Keratinocyte (primary cell): Measurements from ENCODE around the gene RBM39. TPM values are rescaled to one million over a fixed set of nuclear protein-coding genes. Genes with fewer than 3 reads are reported as not detected.

ENCODE experiments used
- DNase-seq: peaks from one replicate; pipeline ENCODE4 v3.0.0-alpha.2; 2011; ENCODE audit warnings: low read depth, missing footprints, low spot score
- FAIRE-seq: peaks from 2 replicates; lab custom pipeline; 2011; peaks lifted over from hg19 to GRCh38; lab: Jason Lieb, UNC
- H2AFZ ChIP-seq: 2 replicates; pipeline ENCODE4 v1.6.0; 2012; ENCODE audit warnings: low read length, control low read depth, inconsistent platforms; ENCODE audit not compliant: control insufficient read depth
- H3K27ac ChIP-seq: 2 replicates; pipeline ENCODE4 v1.5.1; 2011; ENCODE audit warnings: low read length; ENCODE audit not compliant: control insufficient read depth, insufficient read depth
- H3K27me3 ChIP-seq: 3 replicates; pipeline ENCODE4 v1.6.0; 2011; ENCODE audit warnings: low read length; ENCODE audit not compliant: control insufficient read depth, insufficient read depth; ENCODE audit errors: extremely low read depth
- H3K36me3 ChIP-seq, 2 experiments: 2 replicates in 1 of 2; 3 replicates in 1 of 2; pipeline ENCODE4 v1.5.1; 2011; ENCODE audit warnings: low read length in 2 of 2, mild to moderate bottlenecking in 1 of 2; ENCODE audit not compliant: control insufficient read depth in 2 of 2, insufficient read depth in 2 of 2; ENCODE audit errors: extremely low read depth in 1 of 2
- H3K4me1 ChIP-seq: 3 replicates; pipeline ENCODE4 v1.5.1; 2011; ENCODE audit warnings: low read length; ENCODE audit not compliant: control insufficient read depth, insufficient read depth; ENCODE audit errors: extremely low read depth
- H3K4me2 ChIP-seq: 3 replicates; pipeline ENCODE4 v1.6.0; 2011; ENCODE audit warnings: low read depth, low read length; ENCODE audit not compliant: control insufficient read depth, insufficient read depth; ENCODE audit errors: extremely low read depth
- H3K4me3 ChIP-seq, 3 experiments: fragments of 200-600 bp in 1 of 3; sonication (generic) in 1 of 3; 2 replicates in 2 of 3; 3 replicates in 1 of 3; pipeline ENCODE4 v1.5.1; 2011 to 2016; ENCODE audit warnings: low read length in 3 of 3, mild to moderate bottlenecking in 3 of 3, control low read depth in 2 of 3, inconsistent platforms in 1 of 3, low read depth in 1 of 3, mixed read lengths in 1 of 3, mixed run types in 1 of 3, moderate library complexity in 1 of 3; ENCODE audit not compliant: control insufficient read depth in 2 of 3, insufficient read depth in 2 of 3; ENCODE audit errors: extremely low read depth in 1 of 3
- H3K79me2 ChIP-seq: 2 replicates; pipeline ENCODE4 v1.6.0; 2012; ENCODE audit warnings: low read length; ENCODE audit not compliant: control insufficient read depth, insufficient read depth
- H3K9ac ChIP-seq: 3 replicates; pipeline ENCODE4 v1.6.0; 2011; ENCODE audit warnings: low read length; ENCODE audit not compliant: control insufficient read depth, insufficient read depth; ENCODE audit errors: extremely low read depth
- H3K9me1 ChIP-seq: 3 replicates; pipeline ENCODE4 v1.6.0; 2011; ENCODE audit warnings: low read length; ENCODE audit not compliant: control insufficient read depth, insufficient read depth; ENCODE audit errors: extremely low read depth
- H3K9me3 ChIP-seq: 2 replicates; pipeline ENCODE4 v1.5.1; 2012; ENCODE audit warnings: low read depth, low read length; ENCODE audit not compliant: control insufficient read depth
- H4K20me1 ChIP-seq: 3 replicates; pipeline ENCODE4 v1.6.0; 2011; ENCODE audit warnings: low read length; ENCODE audit not compliant: control insufficient read depth, insufficient read depth; ENCODE audit errors: extremely low read depth
- CTCF ChIP-seq, 3 experiments: IDR thresholded peaks in 1 of 3; conservative IDR thresholded peaks in 1 of 3; optimal IDR thresholded peaks in 1 of 3; 2 replicates in 2 of 3; 3 replicates in 1 of 3; pipeline versions ENCODE3 to v1.5.1; 2011; ENCODE audit warnings: low read length in 3 of 3, mild to moderate bottlenecking in 3 of 3, moderate library complexity in 2 of 3, control low read depth in 1 of 3, inconsistent platforms in 1 of 3; ENCODE audit not compliant: insufficient read depth in 2 of 3; ENCODE audit errors: extremely low read depth in 1 of 3
- EZH2 ChIP-seq: IDR thresholded peaks from one replicate; pipeline ENCODE4 v1.6.1; 2012; ENCODE audit warnings: inconsistent platforms, mild to moderate bottlenecking, low read length, moderate library complexity
- dilution Hi-C: fragments of 300-500 bp; cut with MboI; formaldehyde crosslinking; loops from one replicate; pipeline ENCODE4 v1.7.0; 2020; ENCODE audit warnings: low sequenced_read_pairs; ENCODE audit not compliant: extremely low pct_ligation_motif_present
- polyA plus RNA-seq, 5 experiments: library from polyadenylated mRNA; depleted of rRNA in 3 of 5; stranded (reverse) in 3 of 5; stranded (forward) in 1 of 5; unstranded in 1 of 5; fragments of >200 nt; gene quantifications; 1 replicate in 1 of 5; 2 replicates in 3 of 5; 3 replicates in 1 of 5; pipeline versions ENCODE4 v1.2.1 to v1.2.3, GENCODE V29; 2011 to 2012; ENCODE audit warnings: missing spikeins in 2 of 5, low read depth in 1 of 5, low replicate concordance in 1 of 5
- small RNA-seq, 3 experiments: library from RNA; depleted of rRNA; stranded (forward); fragments of <200 nt; gene quantifications; one replicate each; pipeline ENCODE3, GENCODE V24; 2012; ENCODE audit warnings: low read depth in 3 of 3, low replicate concordance in 1 of 3; ENCODE audit not compliant: insufficient read length in 3 of 3

Gene RBM39
- polyA plus RNA-seq, 1 donor (not counting 4 experiments of a cell fraction or from before 2014, with no cell fraction given), result 146 TPM

GRCh38 chr20:35654415-35654814 lies 87.6 kb downstream of the RBM39 start:
- Histone ChIP-seq H3K9me1 (no peaks in the 10 kb centered on the region), H3K27ac (no peak overlapping the region), H2AFZ (no peak overlapping the region), H3K9me3 (no peaks in the 10 kb centered on the region), H4K20me1 (peaks cover 40% of the 10 kb centered on the region), H3K4me2 (no peak overlapping the region), H3K4me1 (no peaks in the 10 kb centered on the region), H3K4me3 (no peak overlapping the region), H3K79me2 (peaks cover 99% of the 10 kb centered on the region), H3K9ac (no peak overlapping the region), H3K27me3 (no peaks in the 10 kb centered on the region), H3K36me3 (peaks cover 13 to 38% of the 10 kb centered on the region in 2 experiments)
- DNase-seq, result no peak
- dilution Hi-C loops, result no loop called here
- no peak for FAIRE-seq
- TF ChIP-seq EZH2 (no peak), CTCF (optimal IDR thresholded peaks at IDR 0.05 in 1 of 3, IDR thresholded peaks at IDR 0.05 in 1 of 3, conservative IDR thresholded peaks at IDR 0.05 in 1 of 3; ENCODE audit: extremely low read depth in 1 of 3, insufficient read depth in 2 of 3, low read length in 3 of 3) (no peak)

GRCh38 chr20:35653893-35654292 lies 88.2 kb downstream of the RBM39 start:
- dilution Hi-C loops, result no loop called here

More at GRCh38 chr20:35653893-35654292, 88.2 kb downstream of the RBM39 start:
- Histone ChIP-seq H3K36me3 (peaks cover 13 to 38% of the 10 kb centered on the region in 2 experiments), H3K79me2 (peaks cover 99% of the 10 kb centered on the region), H3K27me3 (no peaks in the 10 kb centered on the region), H3K9me1 (no peaks in the 10 kb centered on the region), H3K4me3 (no peak overlapping the region), H4K20me1 (peaks cover 41% of the 10 kb centered on the region), H3K27ac (no peak overlapping the region), H3K9me3 (no peaks in the 10 kb centered on the region), H3K4me1 (no peaks in the 10 kb centered on the region), H2AFZ (no peak overlapping the region), H3K9ac (no peak overlapping the region), H3K4me2 (no peak overlapping the region)
- DNase-seq, result no peak
- TF ChIP-seq EZH2, result no peak
- no peak for FAIRE-seq

Small RNA genes lying within 50 kb of the gene (small RNA-seq; reads per million reads assigned to genes)
- gene RF00026, result 0 reads per million in 3 experiments

Other genes starting within 250 kb of the RBM39 start
- gene C20orf173, start 212.6 kb downstream of the RBM39 start, polyA plus RNA-seq, result not detected in 3 replicates
- gene ERGIC3, start 200.2 kb downstream of the RBM39 start, polyA plus RNA-seq, result 201 to 259 TPM (median 242 TPM) in 3 replicates
- gene SPAG4, start 126.4 kb downstream of the RBM39 start, polyA plus RNA-seq, result 0.93 to 1.9 TPM (median 1.3 TPM) in 3 replicates
- 95.3 to 171 TPM (median 111 TPM) in 3 replicates for gene CPNE1, start 77.4 kb downstream of the RBM39 start, polyA plus RNA-seq
- gene RBM12, start 77.4 kb downstream of the RBM39 start, polyA plus RNA-seq, result 79.6 to 105 TPM (median 98.9 TPM) in 3 replicates
- gene NFS1, start 42.9 kb downstream of the RBM39 start, polyA plus RNA-seq, result 38.9 to 42.4 TPM (median 39.6 TPM) in 3 replicates
- 195 to 348 TPM (median 302 TPM) in 3 replicates for gene ROMO1, start 42.9 kb downstream of the RBM39 start, polyA plus RNA-seq
- 23.2 to 31.9 TPM (median 27.6 TPM) in 3 replicates for gene PHF20, start 29.8 kb upstream of the RBM39 start, polyA plus RNA-seq
- gene SCAND1, start 212.2 kb upstream of the RBM39 start, polyA plus RNA-seq, result 5.8 to 11.7 TPM (median 10.5 TPM) in 3 replicates
- 1.7 to 3.9 TPM (median 3.0 TPM) in 3 replicates for gene CNBD2, start 226.3 kb upstream of the RBM39 start, polyA plus RNA-seq